Stimulated activated memory B cell treated with anti-CD40 and anti-IgM and Interleukin-4, amounts not matched to agents 10 μg/mL and 1 μg/mL and 100 μg/mL, for 72 hours (primary cell): ENCODE data around the gene LMTK2.
"Not testable (repeated sequence)": the region's sequence is repeated elsewhere in the genome, so short reads cannot be mapped to it uniquely, and the experiment has no call there.

Experiments
- ATAC-seq: fragments of 150-1000 bp; cut with Tn5 transposase; 2 replicates; pipeline ENCODE4 v1.10.0; 2021
- H3K27ac Mint-ChIP-seq: one replicate; pipeline ENCODE4 v1.8.0; 2022; ENCODE audit warnings: mild to moderate bottlenecking, mixed read lengths
- H3K27me3 Mint-ChIP-seq: one replicate; pipeline ENCODE4 v1.8.0; 2022; ENCODE audit warnings: mixed read lengths
- H3K36me3 Mint-ChIP-seq: one replicate; pipeline ENCODE4 v1.8.0; 2022; ENCODE audit warnings: mixed read lengths
- H3K4me1 Mint-ChIP-seq: one replicate; pipeline ENCODE4 v1.8.0; 2022; ENCODE audit warnings: mixed read lengths
- H3K4me3 Mint-ChIP-seq: one replicate; pipeline ENCODE4 v1.8.0; 2022; ENCODE audit warnings: mild to moderate bottlenecking, moderate library complexity, mixed read lengths
- H3K9me3 Mint-ChIP-seq: one replicate; pipeline ENCODE4 v1.8.0; 2022; ENCODE audit warnings: mixed read lengths

Gene LMTK2

GRCh38 chr7:98120559-98120958 is 13.9 kb downstream of the LMTK2 start:
- no peaks in the 10 kb centered on the region for H3K9me3 Mint-ChIP-seq
- ATAC-seq: no peak

GRCh38 chr7:98121388-98121787 is 14.7 kb downstream of the LMTK2 start:
- Mint-ChIP-seq H3K36me3 (peaks cover 32% of the 10 kb centered on the region), H3K27me3 (peaks cover 43% of the 10 kb centered on the region), H3K4me1 (peaks cover 15% of the 10 kb centered on the region)
- not testable (repeated sequence) for ATAC-seq, H3K4me3 Mint-ChIP-seq, H3K27ac Mint-ChIP-seq, H3K9me3 Mint-ChIP-seq

More at GRCh38 chr7:98120559-98120958, 13.9 kb downstream of the LMTK2 start:
- peaks cover 32% of the 10 kb centered on the region for H3K36me3 Mint-ChIP-seq
- H3K27ac Mint-ChIP-seq: no peak overlapping the region
- H3K4me3 Mint-ChIP-seq: no peak overlapping the region
- peaks cover 15% of the 10 kb centered on the region for H3K4me1 Mint-ChIP-seq
- H3K27me3 Mint-ChIP-seq: peaks cover 35% of the 10 kb centered on the region

- ATAC-seq: no peak
- no peaks in the 10 kb centered on the region for H3K9me3 Mint-ChIP-seq
- peaks cover 61% of the 10 kb centered on the region for H3K27me3 Mint-ChIP-seq
- H3K27ac Mint-ChIP-seq: no peak overlapping the region
- peaks cover 32% of the 10 kb centered on the region for H3K36me3 Mint-ChIP-seq
- peaks cover 15% of the 10 kb centered on the region for H3K4me1 Mint-ChIP-seq
- H3K4me3 Mint-ChIP-seq: no peak overlapping the region
Observed at GRCh38 chr7:98123365-98123696, 16.7 kb downstream of the LMTK2 start.

GRCh38 chr7:98125759-98126158 is 19.1 kb downstream of the LMTK2 start:
- peaks cover 85% of the 10 kb centered on the region for H3K27me3 Mint-ChIP-seq
- no peaks in the 10 kb centered on the region for H3K9me3 Mint-ChIP-seq

GRCh38 chr7:98126311-98127142 is 19.9 kb downstream of the LMTK2 start:
- Mint-ChIP-seq H3K4me3 (no peak overlapping the region), H3K36me3 (peaks cover 27% of the 10 kb centered on the region), H3K27ac (no peak overlapping the region), H3K4me1 (peaks cover 21% of the 10 kb centered on the region), H3K27me3 (peaks cover 93% of the 10 kb centered on the region), H3K9me3 (no peaks in the 10 kb centered on the region)
- ATAC-seq: no peak

More at GRCh38 chr7:98125759-98126158, 19.1 kb downstream of the LMTK2 start:
- ATAC-seq: no peak
- no peak overlapping the region for H3K27ac Mint-ChIP-seq
- H3K4me3 Mint-ChIP-seq: no peak overlapping the region
- H3K36me3 Mint-ChIP-seq: peaks cover 31% of the 10 kb centered on the region
- H3K4me1 Mint-ChIP-seq: peaks cover 15% of the 10 kb centered on the region

GRCh38 chr7:98128346-98128745 is 21.7 kb downstream of the LMTK2 start:
- Mint-ChIP-seq H3K4me3 (no peak overlapping the region), H3K27me3 (peaks cover 87% of the 10 kb centered on the region), H3K27ac (no peak overlapping the region), H3K4me1 (peaks cover 32% of the 10 kb centered on the region), H3K36me3 (peaks cover 15% of the 10 kb centered on the region), H3K9me3 (no peaks in the 10 kb centered on the region)
- no peak for ATAC-seq

- H3K9me3 Mint-ChIP-seq: no peaks in the 10 kb centered on the region
- no peak for ATAC-seq
- peaks cover 81% of the 10 kb centered on the region for H3K27me3 Mint-ChIP-seq
- no peak overlapping the region for H3K27ac Mint-ChIP-seq
- no peaks in the 10 kb centered on the region for H3K36me3 Mint-ChIP-seq
- H3K4me1 Mint-ChIP-seq: peaks cover 47% of the 10 kb centered on the region
- no peak overlapping the region for H3K4me3 Mint-ChIP-seq
Observed at GRCh38 chr7:98130959-98131358, 24.3 kb downstream of the LMTK2 start.

GRCh38 chr7:98133181-98133580 is 26.5 kb downstream of the LMTK2 start:
- no peak overlapping the region for H3K27ac Mint-ChIP-seq
- no peaks in the 10 kb centered on the region for H3K9me3 Mint-ChIP-seq
- peak overlapping the region; percentile 6 for H3K4me3 Mint-ChIP-seq
- H3K27me3 Mint-ChIP-seq: peaks cover 67% of the 10 kb centered on the region
- peak; percentile 90 for ATAC-seq
- peaks cover 67% of the 10 kb centered on the region for H3K4me1 Mint-ChIP-seq
- peaks cover 6% of the 10 kb centered on the region for H3K36me3 Mint-ChIP-seq

GRCh38 chr7:98133621-98134303 is 27.1 kb downstream of the LMTK2 start:
- peaks cover 67% of the 10 kb centered on the region for H3K4me1 Mint-ChIP-seq
- ATAC-seq: peak; percentile 32
- no peaks in the 10 kb centered on the region for H3K9me3 Mint-ChIP-seq
- H3K27me3 Mint-ChIP-seq: peaks cover 62% of the 10 kb centered on the region
- H3K27ac Mint-ChIP-seq: no peak overlapping the region
- H3K4me3 Mint-ChIP-seq: peak overlapping the region; percentile 6
- H3K36me3 Mint-ChIP-seq: peaks cover 8% of the 10 kb centered on the region

- no peaks in the 10 kb centered on the region for H3K9me3 Mint-ChIP-seq
- H3K4me1 Mint-ChIP-seq: peaks cover 67% of the 10 kb centered on the region
- peaks cover 62% of the 10 kb centered on the region for H3K27me3 Mint-ChIP-seq
- no peak for ATAC-seq
- H3K4me3 Mint-ChIP-seq: no peak overlapping the region
- H3K36me3 Mint-ChIP-seq: peaks cover 17% of the 10 kb centered on the region
- no peak overlapping the region for H3K27ac Mint-ChIP-seq
Observed at GRCh38 chr7:98134420-98135228, 28.0 kb downstream of the LMTK2 start.

- peaks cover 66% of the 10 kb centered on the region for H3K4me1 Mint-ChIP-seq
- peaks cover 57% of the 10 kb centered on the region for H3K27me3 Mint-ChIP-seq
- no peak overlapping the region for H3K4me3 Mint-ChIP-seq
- H3K9me3 Mint-ChIP-seq: no peaks in the 10 kb centered on the region
- H3K27ac Mint-ChIP-seq: no peak overlapping the region
- H3K36me3 Mint-ChIP-seq: peaks cover 24% of the 10 kb centered on the region
- ATAC-seq: no peak
Observed at GRCh38 chr7:98135984-98136383, 29.3 kb downstream of the LMTK2 start.

- Mint-ChIP-seq H3K4me3 (no peak overlapping the region), H3K9me3 (no peaks in the 10 kb centered on the region), H3K36me3 (peaks cover 28% of the 10 kb centered on the region), H3K27me3 (peaks cover 53% of the 10 kb centered on the region), H3K4me1 (peaks cover 62% of the 10 kb centered on the region), H3K27ac (no peak overlapping the region)
- ATAC-seq: no peak
Observed at GRCh38 chr7:98136423-98136822, 29.8 kb downstream of the LMTK2 start.

- Mint-ChIP-seq H3K9me3 (no peaks in the 10 kb centered on the region), H3K27ac (no peak overlapping the region), H3K4me3 (no peak overlapping the region), H3K4me1 (peaks cover 53% of the 10 kb centered on the region), H3K27me3 (peaks cover 44% of the 10 kb centered on the region), H3K36me3 (peaks cover 36% of the 10 kb centered on the region)
- no peak for ATAC-seq
Observed at GRCh38 chr7:98137134-98137825, 30.6 kb downstream of the LMTK2 start.

GRCh38 chr7:98137826-98138151 is 31.1 kb downstream of the LMTK2 start:
- Mint-ChIP-seq H3K4me1 (peaks cover 48% of the 10 kb centered on the region), H3K4me3 (no peak overlapping the region), H3K36me3 (peaks cover 42% of the 10 kb centered on the region), H3K27ac (no peak overlapping the region), H3K27me3 (peaks cover 44% of the 10 kb centered on the region), H3K9me3 (no peaks in the 10 kb centered on the region)
- ATAC-seq: peak; percentile 95

GRCh38 chr7:98138672-98139071 is 32.0 kb downstream of the LMTK2 start:
- H3K4me1 Mint-ChIP-seq: peaks cover 39% of the 10 kb centered on the region
- no peak overlapping the region for H3K4me3 Mint-ChIP-seq
- peaks cover 50% of the 10 kb centered on the region for H3K36me3 Mint-ChIP-seq
- H3K9me3 Mint-ChIP-seq: no peaks in the 10 kb centered on the region
- ATAC-seq: no peak
- peaks cover 41% of the 10 kb centered on the region for H3K27me3 Mint-ChIP-seq
- H3K27ac Mint-ChIP-seq: no peak overlapping the region
